ENCODE data around the gene KPNA2.
"Not testable (repeated sequence)": the region's sequence is repeated elsewhere in the genome, so short reads cannot be mapped to it uniquely, and the experiment has no call there.

The KPNA2 gene

GRCh38 chr17:68052810-68053209 lies 17.3 kb downstream of the KPNA2 start:
- peak overlapping the region; percentile 52 for H3K27ac ChIP-seq
- CTCF ChIA-PET = no interaction called here
- POLR2A ChIA-PET (ENCODE audit: low non-redundant PET) = no interaction called here
- no peak for DNase-seq (ENCODE audit: low spot score)
- no peak for TF ChIP-seq CTCF (conservative IDR thresholded peaks at IDR 0.05; ENCODE audit: low read depth)

GRCh38 chr17:68053231-68054013 lies 17.9 kb downstream of the KPNA2 start:
- H3K27ac ChIP-seq = peak overlapping the region; percentile 52
- ChIA-PET CTCF (interaction anchor here (0.6 kb wide), 1 partner anchor 1757 kb away, joined by 4 read pairs; no protein-coding TSS in a partner anchor), POLR2A (ENCODE audit: low non-redundant PET) (no interaction called here)
- DNase-seq (ENCODE audit: low spot score) = no peak
- TF ChIP-seq CTCF (conservative IDR thresholded peaks at IDR 0.05; ENCODE audit: low read depth) = no peak

DNA sequence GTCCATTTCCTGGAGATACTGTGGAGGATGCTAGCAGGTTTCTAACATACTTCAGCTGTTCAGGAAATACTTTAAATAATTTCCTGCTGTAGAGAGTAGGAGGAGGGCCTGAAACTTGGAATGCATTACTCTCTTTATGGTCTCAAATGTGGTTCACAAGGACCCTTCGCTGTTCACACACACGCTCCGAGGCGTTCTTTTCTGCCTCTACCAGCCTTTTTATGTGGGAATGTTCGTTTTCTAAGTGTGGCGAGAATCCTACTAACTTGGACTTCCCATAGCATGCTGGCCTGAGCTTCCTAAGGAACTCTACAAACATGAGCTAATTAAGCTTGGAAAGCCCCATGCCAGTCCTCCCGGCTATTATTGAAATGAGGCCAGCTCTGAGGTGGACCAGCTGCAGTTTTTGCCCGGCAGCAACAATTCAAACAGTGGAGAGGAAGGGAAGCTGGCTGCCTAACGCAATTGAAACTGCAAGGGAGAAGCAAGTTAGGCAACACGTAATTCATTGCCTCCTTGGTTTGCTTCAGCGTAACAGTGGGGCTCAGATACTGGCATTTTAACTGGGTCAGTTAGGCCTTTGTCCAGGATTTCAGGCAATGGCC lies 18.9 kb downstream of the KPNA2 start:
- ChIA-PET POLR2A (ENCODE audit: low non-redundant PET) (no interaction called here), CTCF (no interaction called here)
- no peak for DNase-seq (ENCODE audit: low spot score)
- TF ChIP-seq CTCF (conservative IDR thresholded peaks at IDR 0.05; ENCODE audit: low read depth) = no peak
- H3K27ac ChIP-seq = 0 out of 2 replicates have a peak overlapping the region, but pooled peaks have one; percentile 14

- TF ChIP-seq CTCF (conservative IDR thresholded peaks at IDR 0.05; ENCODE audit: low read depth) = peak; percentile 32; the same call in 1 of the 2 replicates
- CTCF ChIA-PET = no interaction called here
- DNase-seq (ENCODE audit: low spot score) = no peak
- no peak overlapping the region for H3K27ac ChIP-seq
- POLR2A ChIA-PET (ENCODE audit: low non-redundant PET) = interaction anchor here (0.7 kb wide), 1 partner anchor 615 kb away, joined by 3 read pairs; no protein-coding TSS in a partner anchor
Observed at GRCh38 chr17:68057531-68057952, 22.0 kb downstream of the KPNA2 start.

GRCh38 chr17:68060336-68060735 lies 24.8 kb downstream of the KPNA2 start:
- ChIA-PET POLR2A (ENCODE audit: low non-redundant PET) (no interaction called here), CTCF (no interaction called here)
- no peak for DNase-seq (ENCODE audit: low spot score)
- no peak for TF ChIP-seq CTCF (conservative IDR thresholded peaks at IDR 0.05; ENCODE audit: low read depth)
- no peak overlapping the region for H3K27ac ChIP-seq

DNA sequence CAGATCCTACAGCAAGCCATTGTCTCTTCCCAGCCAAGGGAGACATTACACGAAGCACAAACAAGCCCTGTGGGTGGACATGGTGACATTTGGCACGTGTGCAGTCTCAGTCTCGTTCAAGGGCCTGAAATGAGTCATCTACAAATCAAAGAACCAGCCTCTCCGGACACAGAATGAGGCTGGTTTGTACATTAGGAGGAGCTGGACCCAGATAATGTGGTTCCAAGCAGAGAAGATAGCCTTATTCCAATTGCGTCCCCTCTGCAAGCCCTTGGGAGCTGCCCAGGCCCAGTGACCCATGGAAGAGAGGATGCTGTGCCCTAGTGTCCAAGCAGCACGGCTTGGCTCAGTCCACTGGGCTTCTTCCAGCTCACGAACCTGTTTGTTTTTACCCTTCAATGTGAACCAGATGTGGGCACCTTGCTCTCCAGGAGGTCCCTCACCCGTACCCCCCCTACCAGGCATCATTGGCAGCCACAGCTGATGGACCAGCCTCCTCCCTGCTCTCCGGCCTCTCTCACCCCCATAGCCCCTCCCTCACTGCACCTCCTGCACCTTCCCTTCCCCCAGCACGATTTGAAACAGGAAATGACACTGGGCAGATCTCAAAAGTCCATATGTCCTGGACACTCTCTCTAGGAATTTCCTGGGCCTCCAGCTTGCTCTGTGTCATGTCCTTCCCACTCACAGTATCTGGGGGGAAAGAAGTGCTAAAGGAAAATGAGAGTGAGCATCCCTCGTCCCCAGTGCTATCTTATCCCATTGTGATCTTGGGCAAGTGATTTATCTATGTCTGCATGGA lies 26.2 kb downstream of the KPNA2 start:
- ChIA-PET CTCF (interaction anchor here (0.7 kb wide), 1 partner anchor 73 kb away, joined by 3 read pairs; no protein-coding TSS in a partner anchor), POLR2A (ENCODE audit: low non-redundant PET) (no interaction called here)

GRCh38 chr17:68065366-68065765 lies 29.8 kb downstream of the KPNA2 start:
- POLR2A ChIA-PET (ENCODE audit: low non-redundant PET); CTCF ChIA-PET; H3K27ac ChIP-seq; DNase-seq (ENCODE audit: low spot score): not testable (repeated sequence)

More for the DNA sequence above, 26.2 kb downstream of the KPNA2 start:
- H3K27ac ChIP-seq = no peak overlapping the region
- DNase-seq (ENCODE audit: low spot score) = no peak
- TF ChIP-seq CTCF (conservative IDR thresholded peaks at IDR 0.05; ENCODE audit: low read depth) = no peak

- POLR2A ChIA-PET (ENCODE audit: low non-redundant PET); CTCF ChIA-PET; DNase-seq (ENCODE audit: low spot score); H3K27ac ChIP-seq: not testable (repeated sequence)
Observed at GRCh38 chr17:68068512-68068911, 33.0 kb downstream of the KPNA2 start.

DNA sequence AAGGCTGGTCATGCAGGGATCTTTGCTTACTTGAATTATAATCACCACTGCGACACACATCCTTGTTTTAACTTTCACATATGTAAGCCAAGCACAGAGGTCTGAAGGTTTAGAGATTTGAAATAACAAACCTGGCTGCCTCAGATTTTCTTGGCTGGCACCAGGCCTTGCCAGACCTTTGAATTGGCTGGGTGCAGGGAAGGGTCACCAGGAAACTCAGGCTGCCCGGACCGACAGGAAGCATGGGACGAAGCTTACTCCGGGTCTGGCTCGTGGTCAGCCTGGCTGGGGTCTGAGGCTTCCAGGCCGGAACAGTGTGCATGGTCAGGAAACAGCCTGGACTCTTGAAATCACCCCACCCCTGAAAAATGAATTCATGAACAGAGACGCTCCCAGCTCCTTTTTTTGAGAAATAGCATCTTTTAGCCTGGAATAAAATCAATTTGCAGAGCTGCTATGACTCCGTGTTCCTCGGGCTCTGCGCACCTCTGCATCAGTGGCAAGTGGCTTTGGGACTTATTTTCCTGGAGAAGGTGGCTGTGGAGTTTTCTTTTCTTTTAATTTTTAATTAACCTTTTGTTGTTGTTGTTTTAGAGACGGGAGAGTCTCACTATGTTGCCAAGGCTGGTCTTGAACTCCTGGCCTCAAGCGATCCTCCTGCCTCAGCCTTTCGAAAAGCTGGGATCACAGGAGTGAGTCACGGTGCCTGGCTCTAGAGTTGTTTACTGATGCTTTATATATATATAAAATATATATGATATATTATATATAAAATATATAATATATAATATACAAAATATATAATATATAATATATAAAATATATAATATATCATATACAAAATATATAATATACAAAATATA lies 35.3 kb downstream of the KPNA2 start:
- POLR2A ChIA-PET (ENCODE audit: low non-redundant PET); H3K27ac ChIP-seq; DNase-seq (ENCODE audit: low spot score); CTCF ChIA-PET: not testable (repeated sequence)

Data from RWPE1 (cell line).